Stimulated activated CD4-positive, alpha-beta T cell treated with anti-CD3 and anti-CD28 coated beads, Interleukin-4, amount 100 ng/mL, for 1 hour (primary cell): ENCODE results near the gene RASSF8.
"Not testable (repeated sequence)": the region's sequence is repeated elsewhere in the genome, so short reads cannot be mapped to it uniquely, and the experiment has no call there.

Experiments used
- DNase-seq: peaks from one replicate; pipeline ENCODE4 v3.0.0-alpha.2; 2020

RASSF8 gene

DNA sequence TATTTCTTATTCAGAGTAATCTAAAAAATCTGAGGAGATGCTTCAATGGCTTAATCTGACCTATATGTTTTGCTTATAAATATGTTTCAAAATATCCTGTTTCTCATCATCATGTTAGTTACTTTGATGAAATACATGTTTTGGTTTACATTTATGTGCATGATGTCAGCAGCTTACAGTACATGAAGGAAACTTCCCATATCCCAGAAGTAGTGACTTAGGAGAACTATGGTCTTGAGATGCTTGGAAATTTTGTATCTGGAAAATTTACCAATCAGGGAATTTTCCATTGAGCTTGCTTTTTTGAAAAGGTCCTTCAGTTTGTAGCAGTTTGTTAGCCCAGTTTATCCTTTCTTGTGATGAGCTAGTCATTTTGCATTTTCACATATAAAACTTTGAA, 73.3 kb downstream of the RASSF8 start:
- no peak for DNase-seq

DNA sequence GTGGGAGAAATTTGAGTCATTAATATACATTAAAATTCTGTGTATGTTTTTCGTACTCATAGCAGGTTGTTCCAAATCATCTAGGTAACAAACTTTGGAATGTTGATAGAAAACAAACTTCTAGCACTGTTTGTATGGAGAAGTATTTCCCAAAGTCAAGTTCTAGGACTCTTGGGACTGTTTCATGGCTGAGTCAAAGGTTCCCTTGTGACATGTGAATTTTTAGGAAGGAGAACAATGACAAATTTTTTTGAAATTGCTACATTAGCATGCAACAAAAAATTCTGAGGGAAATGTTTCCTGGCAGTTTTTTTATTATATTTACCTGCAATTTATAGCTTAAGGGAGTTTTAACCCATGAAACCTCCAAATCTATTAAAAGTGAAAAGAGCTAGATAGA, 73.8 kb downstream of the RASSF8 start:
- DNase-seq = no peak

DNA sequence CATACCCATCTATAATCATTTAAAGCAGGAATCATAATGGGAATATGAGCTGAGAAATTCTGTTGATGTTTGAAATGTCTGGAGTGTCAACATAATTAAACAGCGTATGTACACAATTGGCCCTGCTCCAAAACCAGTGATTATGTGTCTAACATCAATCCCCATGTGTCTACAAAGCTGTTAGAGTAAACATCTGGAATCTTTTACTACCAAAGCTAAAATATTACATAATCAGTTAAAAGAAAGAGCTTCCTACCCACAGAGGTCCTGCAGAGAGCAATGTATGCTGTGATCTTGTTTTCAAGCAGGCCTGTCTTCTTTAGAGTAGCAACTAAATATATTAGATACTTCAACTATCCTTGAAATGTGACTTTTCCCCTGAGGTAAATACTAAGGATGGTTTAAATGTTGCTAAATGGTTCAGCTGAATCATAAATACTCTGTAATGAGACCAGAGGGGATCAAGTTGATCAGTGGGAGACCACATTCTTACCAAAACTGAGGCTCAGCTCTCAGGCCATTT, 74.3 kb downstream of the RASSF8 start:
- DNase-seq = no peak

DNA sequence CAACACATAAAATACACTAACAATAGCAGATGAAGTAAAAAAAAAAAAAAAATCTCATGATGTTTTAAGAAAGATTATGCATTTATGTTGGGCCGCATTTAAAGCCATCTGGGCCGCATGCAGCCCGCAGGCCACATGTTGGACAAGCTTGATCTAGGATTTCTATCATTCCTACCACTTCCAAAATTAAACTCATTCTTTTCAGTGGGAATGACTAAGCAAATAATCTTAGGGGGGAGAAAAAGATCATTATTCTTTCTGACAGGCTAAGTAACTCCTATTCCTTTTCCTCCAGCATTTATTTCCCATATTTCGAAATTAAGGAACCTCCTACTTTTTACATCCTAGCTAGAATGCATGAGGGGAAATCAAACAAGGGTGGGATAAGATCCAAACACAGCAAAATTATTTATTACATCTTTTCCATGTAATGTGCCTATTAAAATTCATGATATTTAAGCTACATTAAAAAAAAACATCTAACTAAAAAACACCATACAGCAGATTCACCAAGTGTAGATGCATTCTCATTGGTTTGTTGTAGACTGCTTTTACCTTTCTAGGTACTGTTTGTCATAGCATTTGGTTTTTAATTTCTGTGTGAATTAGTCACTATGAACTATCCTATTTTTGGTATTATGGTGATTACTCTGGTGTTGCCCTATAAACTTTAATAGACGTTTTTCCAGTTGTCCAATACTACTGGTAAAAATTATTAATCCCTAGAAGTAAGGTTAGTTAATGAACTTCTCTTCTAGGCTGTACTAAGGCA, 76.1 kb downstream of the RASSF8 start:
- DNase-seq = no peak

DNA sequence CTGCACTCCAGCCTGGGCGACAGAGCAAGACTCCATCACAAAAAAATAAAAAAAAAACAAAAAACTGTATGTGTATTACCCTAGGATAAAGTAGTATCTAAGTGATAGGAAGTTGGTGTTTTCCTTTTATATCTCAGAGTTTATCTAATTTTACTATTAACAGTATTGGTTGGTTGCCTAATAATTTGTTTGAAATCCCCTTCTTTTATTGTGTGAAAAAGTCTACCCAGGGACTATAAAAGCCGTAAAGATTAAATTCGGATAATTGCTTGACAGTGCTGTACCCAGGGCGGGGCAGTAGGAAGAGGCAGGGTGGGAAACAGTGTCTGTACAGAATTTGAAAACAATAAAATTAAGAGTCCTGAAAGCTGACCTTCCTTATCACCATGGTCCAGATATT, 78.4 kb downstream of the RASSF8 start:
- no peak for DNase-seq

DNA sequence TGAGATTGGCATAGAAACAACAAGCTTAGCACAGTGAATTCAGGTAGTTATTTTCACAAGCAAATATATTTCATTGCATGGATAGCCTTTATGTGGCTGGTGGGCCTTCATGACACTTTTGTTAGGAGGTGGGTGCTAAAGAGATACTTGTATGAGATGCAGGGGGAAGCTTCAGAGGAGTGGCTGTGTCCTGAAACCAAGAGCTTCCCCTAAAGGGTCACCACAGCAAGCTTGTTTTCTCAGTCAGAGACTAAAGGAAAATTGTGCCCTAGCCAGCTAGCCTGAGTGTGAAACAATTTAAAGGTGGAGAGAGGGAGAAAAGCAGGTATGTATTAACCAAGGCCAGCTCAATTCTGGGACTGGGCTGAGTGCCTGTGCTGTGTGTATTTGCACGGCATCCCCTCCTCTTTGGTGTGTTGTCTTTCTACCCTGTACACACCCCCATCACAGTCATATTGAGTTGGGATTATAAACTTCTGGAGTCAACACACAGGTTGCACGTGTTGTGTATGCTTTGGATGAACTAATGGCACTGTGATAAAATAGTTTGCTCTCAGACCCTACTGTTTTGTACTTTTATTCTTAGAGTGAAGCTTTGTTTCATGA, 79.2 kb downstream of the RASSF8 start:
- DNase-seq = no peak

DNA sequence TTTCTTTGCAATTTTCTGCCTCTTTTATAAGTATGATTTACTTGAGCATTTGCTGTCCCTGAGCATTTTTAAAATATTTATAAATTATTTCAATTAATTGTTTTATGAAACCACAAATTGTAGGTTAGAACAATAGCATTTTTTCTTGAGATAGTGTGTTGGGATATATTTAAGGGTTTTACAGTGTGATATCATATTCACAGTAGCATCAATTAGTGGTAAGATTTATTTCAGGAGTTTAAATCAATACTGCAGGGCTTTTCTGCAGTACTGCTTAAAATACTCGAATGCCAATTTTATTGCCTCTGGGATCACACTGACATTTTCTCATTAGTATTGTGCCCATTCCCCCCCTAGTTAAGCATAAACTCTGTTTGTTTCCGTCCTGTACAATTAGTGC, 84.2 kb downstream of the RASSF8 start:
- DNase-seq = no peak

DNA sequence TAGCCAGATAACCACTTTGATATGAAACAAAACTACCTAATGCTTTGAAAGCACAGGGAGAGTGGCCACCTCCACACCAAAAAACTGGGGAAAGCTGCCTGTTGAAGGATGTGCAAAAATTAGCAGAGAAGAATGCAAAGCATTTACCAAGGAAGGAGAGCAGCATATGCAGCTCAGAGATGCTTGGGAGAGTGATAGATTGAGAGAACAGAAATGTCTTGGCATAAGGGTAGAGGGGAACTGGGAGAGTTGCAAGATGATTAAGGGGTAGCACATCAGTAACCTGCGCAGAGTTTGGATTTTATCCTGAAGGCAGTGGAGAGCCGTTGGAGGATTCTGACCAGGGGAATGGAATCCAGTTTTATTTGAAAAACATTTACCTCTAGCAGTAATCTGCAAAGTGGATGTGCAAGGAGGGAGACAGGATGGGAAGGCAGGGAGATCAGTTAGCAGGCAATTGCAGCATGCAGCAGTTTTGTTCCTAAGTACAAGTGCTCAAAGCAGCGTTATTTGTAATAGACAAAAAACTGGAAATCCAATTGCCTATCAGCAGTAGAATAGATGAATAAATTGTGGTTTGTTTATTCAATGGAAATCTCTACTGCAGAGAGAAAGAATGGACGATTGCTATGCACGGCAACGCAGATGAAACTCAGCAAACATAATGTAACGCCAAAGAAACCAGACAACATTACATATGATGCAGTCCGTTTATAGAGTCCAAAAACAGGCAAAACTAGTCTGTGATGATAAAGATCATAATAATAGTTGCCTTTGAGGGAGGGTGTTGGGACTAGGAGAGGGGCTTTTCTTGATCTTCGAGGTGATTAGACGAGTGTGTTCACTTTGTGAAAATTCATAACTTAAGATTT, 84.9 kb downstream of the RASSF8 start:
- DNase-seq = no peak

DNA sequence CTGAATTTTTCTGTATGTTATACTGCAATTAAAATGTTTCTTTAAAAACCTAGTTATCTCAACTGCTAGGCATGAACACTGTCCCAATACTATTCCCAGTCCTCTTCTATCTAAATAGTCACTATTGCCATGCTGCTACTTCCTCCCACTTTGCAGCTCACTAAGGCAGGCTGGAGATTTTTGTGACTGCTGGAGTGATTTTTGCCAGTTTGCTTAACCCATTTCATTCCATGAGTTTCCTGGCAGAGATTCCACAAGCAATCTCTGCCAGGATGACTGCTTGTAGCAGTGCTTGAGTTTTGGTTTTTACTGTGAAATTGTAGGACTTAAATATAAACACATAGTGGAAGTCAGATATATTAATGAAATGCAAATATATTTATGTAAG, 85.5 kb downstream of the RASSF8 start:
- DNase-seq = no peak

DNA sequence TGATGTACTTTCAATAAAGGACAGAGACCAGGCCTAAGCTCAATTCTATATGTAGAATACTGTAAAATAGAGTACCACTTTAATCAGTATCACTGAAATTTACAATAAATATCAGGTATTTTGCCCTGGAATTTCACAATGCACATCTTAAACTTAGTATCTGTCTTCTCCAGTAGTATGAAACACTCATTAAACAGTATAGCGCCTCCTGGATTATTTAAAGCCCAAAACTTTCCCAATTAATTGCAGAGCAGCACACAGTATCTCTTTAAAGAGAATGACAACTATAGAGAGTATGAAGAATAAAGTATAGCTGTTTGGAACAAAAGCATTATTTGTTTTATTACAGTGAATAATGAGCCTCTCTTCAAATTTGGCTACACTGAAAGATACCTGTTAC, 86.1 kb downstream of the RASSF8 start:
- DNase-seq = no peak

DNA sequence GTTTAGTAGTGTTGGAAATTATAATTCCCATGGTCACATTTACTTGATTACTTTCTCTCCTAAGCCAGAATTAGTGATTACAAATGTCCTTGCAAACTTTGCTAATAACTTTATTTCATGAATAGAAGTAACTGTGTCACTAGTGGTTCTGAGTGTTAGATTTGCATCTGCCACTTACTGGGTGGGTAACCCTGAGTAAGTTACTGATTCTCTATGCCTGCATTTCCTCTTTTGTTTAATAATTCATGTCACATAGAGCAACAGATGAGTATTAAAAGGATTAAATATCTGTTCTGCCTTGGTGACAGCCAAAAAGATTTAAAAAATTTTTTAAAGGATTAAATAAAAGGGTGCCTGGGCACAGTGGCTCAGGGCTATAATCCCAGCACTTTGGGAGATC, 87.7 kb downstream of the RASSF8 start:
- DNase-seq = no peak

DNA sequence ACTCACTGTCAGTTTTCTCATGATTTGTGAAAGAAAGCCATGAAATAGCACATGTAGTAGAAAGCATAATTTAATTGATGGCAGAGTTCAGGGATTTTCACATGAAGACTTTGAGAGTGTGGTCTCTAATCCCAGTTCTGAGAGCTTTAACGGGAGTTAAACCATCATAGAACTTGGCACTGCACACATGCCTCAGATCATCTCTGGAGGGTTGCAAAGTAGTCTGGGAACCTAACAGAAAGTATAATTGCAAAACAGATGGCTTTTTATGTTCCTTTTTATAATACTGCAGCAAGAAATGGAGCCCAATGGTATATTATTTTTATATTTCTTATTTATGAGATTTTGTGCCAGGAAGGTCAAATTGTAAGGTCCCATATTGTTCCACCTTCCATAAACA, 88.4 kb downstream of the RASSF8 start:
- no peak for DNase-seq

DNA sequence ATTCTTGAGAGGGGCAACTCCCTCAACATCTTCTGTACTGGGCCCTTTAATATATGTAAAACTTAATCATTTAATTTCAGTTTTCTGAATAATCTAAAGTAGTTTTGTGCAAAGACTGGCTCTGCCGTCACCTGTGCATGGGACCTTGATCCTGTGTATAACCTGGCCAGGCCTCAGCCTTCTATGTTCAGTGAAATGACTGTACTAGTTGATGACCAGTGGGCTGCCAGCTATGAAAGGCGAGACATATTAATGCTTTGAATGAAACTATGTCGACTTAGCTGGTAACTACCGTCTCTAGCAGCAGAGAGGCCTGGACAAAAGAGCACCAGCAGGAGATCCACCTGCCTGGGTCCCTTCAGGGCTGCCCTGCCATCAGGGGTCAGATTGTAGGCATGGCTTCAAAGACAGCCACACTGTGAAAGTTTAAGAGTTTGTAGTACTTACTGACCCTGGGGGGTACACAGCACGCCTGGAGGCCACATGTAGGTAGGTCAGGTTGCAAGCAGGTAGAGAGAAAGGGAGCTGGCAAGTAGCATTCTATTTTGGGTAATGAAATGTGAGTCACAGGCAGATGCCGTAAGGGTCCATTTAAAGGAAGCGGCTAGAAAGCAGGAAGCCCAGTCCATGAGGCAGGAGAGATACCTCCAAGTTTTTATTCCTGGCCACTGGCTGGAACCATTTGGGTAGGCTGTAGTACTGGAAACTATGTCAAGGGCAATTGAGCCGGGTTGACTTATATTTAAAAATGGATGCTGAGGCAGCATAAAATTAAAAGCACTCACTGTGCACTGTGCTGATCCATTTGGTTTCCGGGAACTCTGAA, 89.1 kb downstream of the RASSF8 start:
- DNase-seq = no peak

DNA sequence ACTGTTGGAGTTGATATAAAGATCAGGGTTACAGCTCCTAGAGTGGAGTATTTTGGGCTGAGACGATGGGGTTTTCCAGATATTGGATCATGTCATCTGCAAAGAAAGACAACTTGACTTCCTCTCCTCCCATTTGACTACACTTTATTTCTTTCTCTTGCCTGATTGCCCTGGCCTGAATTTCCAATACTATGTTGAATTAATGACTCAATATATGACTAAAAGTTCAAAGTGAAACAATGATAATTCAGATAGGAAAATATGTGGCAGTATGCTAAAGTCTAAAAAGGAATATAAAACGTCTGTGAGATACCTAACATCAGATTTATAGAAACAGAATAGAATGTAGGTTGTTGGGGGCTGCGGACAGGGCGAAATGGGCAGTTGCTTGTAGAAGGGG, 94.2 kb downstream of the RASSF8 start:
- no peak for DNase-seq

DNA sequence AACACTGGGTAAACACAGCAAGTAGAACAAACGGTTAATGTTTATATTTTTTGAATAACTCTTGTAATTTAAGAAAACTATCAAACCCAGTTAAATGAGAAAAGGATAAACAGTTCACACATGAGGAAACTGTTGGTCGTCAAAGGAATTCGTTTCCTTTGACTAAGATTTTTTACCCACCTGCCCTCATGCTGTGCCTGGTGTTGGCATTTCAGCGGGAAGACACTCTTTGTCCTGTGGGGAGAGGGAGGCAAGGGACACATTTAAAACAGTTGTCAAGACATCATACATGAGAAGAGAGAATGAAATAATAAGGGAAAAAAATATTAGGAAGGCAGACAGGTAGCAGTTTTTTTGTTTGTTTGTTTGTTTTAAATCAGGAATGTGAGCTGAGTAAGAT, 95.9 kb downstream of the RASSF8 start:
- DNase-seq = no peak

DNA sequence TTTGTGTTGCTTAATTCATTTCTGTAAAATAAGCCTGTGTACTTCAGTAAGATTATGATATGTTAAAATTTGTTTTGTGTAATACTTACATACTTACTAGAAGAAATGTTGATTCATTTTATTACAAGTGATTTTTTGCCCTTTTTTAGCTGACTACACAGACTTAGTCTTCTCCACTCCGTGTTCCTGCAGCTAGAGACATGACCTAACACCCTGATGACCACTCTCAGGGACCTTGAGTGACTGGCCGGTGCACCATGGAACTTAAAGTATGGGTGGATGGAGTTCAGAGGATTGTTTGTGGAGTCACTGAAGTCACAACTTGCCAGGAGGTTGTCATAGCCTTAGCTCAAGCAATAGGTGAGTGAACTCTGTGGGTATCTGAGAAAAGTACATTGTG, 96.6 kb downstream of the RASSF8 start:
- DNase-seq = no peak

DNA sequence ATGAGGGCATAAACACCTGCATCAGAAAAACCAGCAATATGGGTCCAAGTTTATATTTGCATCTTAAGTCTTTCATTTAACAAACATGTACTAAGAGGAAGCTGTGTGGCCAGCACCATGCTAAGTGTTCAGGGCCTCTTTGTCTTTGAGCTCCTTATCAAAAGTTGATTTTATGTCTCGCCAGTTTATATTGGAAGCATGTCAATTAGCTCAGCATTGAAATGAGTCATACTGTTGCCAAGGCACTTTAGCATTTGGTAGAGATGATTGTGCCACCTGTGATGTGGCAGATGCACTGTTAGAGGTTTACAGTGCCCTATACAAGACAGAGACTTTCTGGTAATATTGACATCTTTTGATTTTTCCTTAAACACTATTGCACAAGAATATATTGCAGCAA, 97.9 kb downstream of the RASSF8 start:
- DNase-seq = no peak

DNA sequence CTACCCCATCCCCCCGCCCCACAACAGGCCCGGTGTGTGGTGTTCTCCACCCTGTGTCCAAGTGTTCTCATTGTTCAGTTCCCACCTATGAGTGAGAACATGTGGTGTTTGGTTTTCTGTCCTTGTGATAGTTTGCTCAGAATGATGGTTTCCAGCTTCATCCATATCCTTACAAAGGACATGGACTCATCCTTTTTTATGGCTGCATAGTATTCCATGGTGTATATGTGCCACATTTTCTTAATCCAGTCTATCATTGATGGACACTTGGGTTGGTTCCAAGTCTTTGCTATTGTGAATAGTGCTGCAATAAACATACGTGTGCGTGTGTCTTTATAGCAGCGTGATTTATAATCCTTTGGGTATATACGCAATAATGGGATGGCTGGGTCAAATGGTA, 98.8 kb downstream of the RASSF8 start:
- DNase-seq = not testable (repeated sequence)

DNA sequence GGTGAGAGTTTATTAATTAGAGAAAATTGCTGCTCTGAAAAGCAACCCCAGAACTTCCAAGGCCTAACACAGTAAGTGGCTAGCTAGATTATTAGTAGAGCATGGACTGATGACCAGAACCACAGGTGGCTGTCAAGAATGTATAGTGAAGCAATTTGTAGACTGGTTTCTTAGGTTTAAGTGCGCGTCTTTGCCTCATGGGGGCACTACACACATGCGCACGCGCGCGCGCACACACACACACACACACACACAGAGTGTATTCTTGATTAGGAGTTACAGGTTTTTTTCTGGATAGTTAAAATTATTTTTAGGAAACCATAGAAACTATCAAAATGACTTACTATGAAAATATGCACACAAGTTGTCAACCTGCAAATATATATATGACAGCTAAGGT, 99.8 kb downstream of the RASSF8 start:
- no peak for DNase-seq

DNA sequence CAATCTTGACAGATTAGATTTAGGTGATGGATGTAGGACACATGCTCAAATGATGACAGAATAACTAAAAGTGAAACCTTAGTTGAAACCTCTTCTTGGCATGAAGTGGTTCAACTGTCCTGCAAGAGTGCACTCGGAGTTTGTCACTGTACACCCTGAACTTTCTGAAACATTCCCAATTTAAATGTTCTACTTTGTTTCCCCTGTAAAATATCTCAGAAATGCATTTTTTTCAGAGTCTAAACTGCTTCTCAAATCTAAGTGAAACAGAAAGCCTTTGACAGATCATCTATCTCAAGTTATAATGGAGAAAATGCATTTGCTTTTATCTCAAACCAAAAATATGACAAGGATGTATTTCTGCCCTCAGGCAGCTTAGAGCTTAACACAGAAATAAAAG, 100.3 kb downstream of the RASSF8 start:
- no peak for DNase-seq

DNA sequence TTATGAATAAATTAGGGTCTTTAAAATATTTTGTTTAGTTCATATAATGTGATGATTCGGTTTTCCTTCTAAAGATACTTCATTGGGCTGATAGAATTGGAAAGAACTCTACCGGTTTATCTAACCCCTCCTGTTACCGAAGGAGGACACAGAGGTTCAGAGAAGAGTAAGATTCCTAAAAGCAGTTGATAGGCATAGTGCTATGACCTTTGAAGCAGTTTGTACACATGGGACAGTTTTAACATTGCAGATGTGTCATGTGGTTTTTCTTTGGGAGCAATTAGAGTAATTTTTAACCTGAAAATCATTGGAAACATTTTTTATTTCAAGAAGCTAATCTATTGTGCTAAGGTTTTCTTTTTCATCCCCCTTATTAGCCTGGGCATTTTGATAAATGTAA, 103.5 kb downstream of the RASSF8 start:
- no peak for DNase-seq

DNA sequence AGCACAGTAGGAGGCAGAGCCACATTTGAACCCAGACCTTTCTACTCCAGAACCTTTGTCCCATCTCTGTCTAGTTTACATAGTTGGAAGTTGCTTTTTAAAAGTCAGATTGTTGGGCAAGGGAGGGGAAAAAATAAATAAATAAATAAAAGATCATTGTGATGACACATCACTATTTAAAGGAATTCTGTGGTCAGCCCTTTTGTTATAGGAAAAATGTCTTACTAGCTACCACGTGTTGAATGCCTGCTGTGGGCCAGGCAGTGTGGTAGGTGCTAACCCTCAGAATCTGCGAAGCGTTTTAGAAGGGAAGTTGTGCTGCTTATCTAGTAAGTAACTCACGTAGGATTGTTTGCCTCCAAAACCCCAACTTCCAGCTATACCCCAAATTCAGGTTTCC, 104.1 kb downstream of the RASSF8 start:
- no peak for DNase-seq

DNA sequence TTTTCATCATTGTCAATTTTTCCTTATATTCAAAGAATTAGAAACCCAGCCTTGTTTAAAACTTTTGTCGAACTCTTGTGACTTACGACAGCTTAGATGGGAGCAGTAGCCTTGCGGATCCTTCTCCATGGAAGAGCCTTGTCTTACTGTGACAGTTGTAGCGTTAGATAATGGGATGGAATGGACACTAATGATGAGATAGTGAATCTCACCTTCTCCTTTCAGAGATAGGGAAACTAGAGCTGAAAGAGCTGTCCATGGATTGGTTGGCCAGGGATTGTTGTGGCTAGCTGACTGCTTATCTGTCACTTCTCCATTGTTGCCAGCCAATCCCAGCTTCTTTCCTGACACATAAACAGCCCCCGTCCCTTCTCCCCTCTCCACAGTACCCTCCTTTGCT, 107.0 kb downstream of the RASSF8 start:
- DNase-seq = no peak
